ENCODE data around the gene SFXN5.
A peak's percentile ranks its signal among the peaks of the same experiment; 100 is the strongest.

Gene SFXN5

GRCh38 chr2:72968286-72968685 lies 103.2 kb downstream of the SFXN5 start:
- TF ChIP-seq REST (IDR thresholded peaks at IDR 0.05; ENCODE audit: low read depth) (no peak), NFIC (IDR thresholded peaks at IDR 0.05) (no peak), CEBPB (IDR thresholded peaks at IDR 0.05) (no peak), RAD21 (IDR thresholded peaks at IDR 0.05; ENCODE audit: low read depth) (no peak), EP300 (IDR thresholded peaks at IDR 0.05; ENCODE audit: borderline replicate concordance) (no peak), MAX (IDR thresholded peaks at IDR 0.05) (no peak), USF1 (IDR thresholded peaks at IDR 0.05) (no peak), TEAD4 (IDR thresholded peaks at IDR 0.05) (no peak), ZBTB7A (IDR thresholded peaks at IDR 0.05; ENCODE audit: low read depth) (no peak), TAF1 (IDR thresholded peaks at IDR 0.05; ENCODE audit: low read depth) (no peak), CREB1 (IDR thresholded peaks at IDR 0.05; ENCODE audit: low read depth) (no peak), FOXM1 (IDR thresholded peaks at IDR 0.05; ENCODE audit: borderline replicate concordance, low read depth) (no peak), TCF12 (IDR thresholded peaks at IDR 0.05; ENCODE audit: low read depth) (no peak)

- TF ChIP-seq EP300 (IDR thresholded peaks at IDR 0.05; ENCODE audit: borderline replicate concordance), result no peak
- TF ChIP-seq NFIC (IDR thresholded peaks at IDR 0.05), result no peak
- no peak for TF ChIP-seq CREB1 (IDR thresholded peaks at IDR 0.05; ENCODE audit: low read depth)
- no peak for TF ChIP-seq USF1 (IDR thresholded peaks at IDR 0.05)
- TF ChIP-seq TCF12 (IDR thresholded peaks at IDR 0.05; ENCODE audit: low read depth), result no peak
- TF ChIP-seq TAF1 (IDR thresholded peaks at IDR 0.05; ENCODE audit: low read depth), result no peak
- no peak for TF ChIP-seq ZBTB7A (IDR thresholded peaks at IDR 0.05; ENCODE audit: low read depth)
- TF ChIP-seq MAX (IDR thresholded peaks at IDR 0.05), result no peak
- no peak for TF ChIP-seq EGR1 (IDR thresholded peaks at IDR 0.05)
- no peak for TF ChIP-seq REST (IDR thresholded peaks at IDR 0.05; ENCODE audit: low read depth)
- TF ChIP-seq YY1 (IDR thresholded peaks at IDR 0.05; ENCODE audit: low read depth), result no peak
These were observed 105.6 kb downstream of the SFXN5 start for GRCh38 chr2:72965770-72966450.

GRCh38 chr2:72965016-72965415 lies 106.5 kb downstream of the SFXN5 start:
- no peak for TF ChIP-seq TEAD4 (IDR thresholded peaks at IDR 0.05)
- TF ChIP-seq EP300 (IDR thresholded peaks at IDR 0.05; ENCODE audit: borderline replicate concordance), result no peak

GRCh38 chr2:72964146-72964525 lies 107.4 kb downstream of the SFXN5 start:
- TF ChIP-seq TAF1 (IDR thresholded peaks at IDR 0.05; ENCODE audit: low read depth) (no peak), TEAD4 (IDR thresholded peaks at IDR 0.05) (no peak)

GRCh38 chr2:72963423-72964145 lies 107.9 kb downstream of the SFXN5 start:
- TF ChIP-seq NFIC (IDR thresholded peaks at IDR 0.05) (peak; percentile 36; the same call in 1 of the 2 replicates), EP300 (IDR thresholded peaks at IDR 0.05; ENCODE audit: borderline replicate concordance) (no peak)

GRCh38 chr2:72962911-72963310 lies 108.6 kb downstream of the SFXN5 start:
- TF ChIP-seq MAX (IDR thresholded peaks at IDR 0.05) (no peak), EGR1 (IDR thresholded peaks at IDR 0.05) (no peak), TEAD4 (IDR thresholded peaks at IDR 0.05) (no peak), CREB1 (IDR thresholded peaks at IDR 0.05; ENCODE audit: low read depth) (no peak), REST (IDR thresholded peaks at IDR 0.05; ENCODE audit: low read depth) (no peak), ZBTB7A (IDR thresholded peaks at IDR 0.05; ENCODE audit: low read depth) (no peak), NFIC (IDR thresholded peaks at IDR 0.05) (no peak), EP300 (IDR thresholded peaks at IDR 0.05; ENCODE audit: borderline replicate concordance) (no peak), RAD21 (IDR thresholded peaks at IDR 0.05; ENCODE audit: low read depth) (no peak), YY1 (IDR thresholded peaks at IDR 0.05; ENCODE audit: low read depth) (no peak), TAF1 (IDR thresholded peaks at IDR 0.05; ENCODE audit: low read depth) (no peak), TCF12 (IDR thresholded peaks at IDR 0.05; ENCODE audit: low read depth) (no peak), USF1 (IDR thresholded peaks at IDR 0.05) (no peak), CEBPB (IDR thresholded peaks at IDR 0.05) (no peak)
